G401 (cell line): ENCODE results near the gene IAH1. TPM values are rescaled to one million over a fixed set of nuclear protein-coding genes. Genes with fewer than 3 reads are reported as not detected.
A peak's percentile ranks its signal among the peaks of the same experiment; 100 is the strongest.

ENCODE experiments used
- DNase-seq: peaks from one replicate; pipeline ENCODE4 v3.0.0-alpha.2; 2015; ENCODE audit warnings: low spot score
- in situ Hi-C: cut with HindIII; loops from 2 replicates; pipeline ENCODE4 v1.10.0; 2016; ENCODE audit warnings: low sequenced_read_pairs, mixed read lengths
- total RNA-seq: library from RNA; depleted of rRNA; stranded (reverse); fragments of >200 nt; shearing (Covaris generic); gene quantifications from 2 replicates; pipeline ENCODE4 v1.2.3, GENCODE V29; 2014; rRNA removed

IAH1 gene, protein sequence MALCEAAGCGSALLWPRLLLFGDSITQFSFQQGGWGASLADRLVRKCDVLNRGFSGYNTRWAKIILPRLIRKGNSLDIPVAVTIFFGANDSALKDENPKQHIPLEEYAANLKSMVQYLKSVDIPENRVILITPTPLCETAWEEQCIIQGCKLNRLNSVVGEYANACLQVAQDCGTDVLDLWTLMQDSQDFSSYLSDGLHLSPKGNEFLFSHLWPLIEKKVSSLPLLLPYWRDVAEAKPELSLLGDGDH
- not detected in 2 replicates for total RNA-seq

DNA sequence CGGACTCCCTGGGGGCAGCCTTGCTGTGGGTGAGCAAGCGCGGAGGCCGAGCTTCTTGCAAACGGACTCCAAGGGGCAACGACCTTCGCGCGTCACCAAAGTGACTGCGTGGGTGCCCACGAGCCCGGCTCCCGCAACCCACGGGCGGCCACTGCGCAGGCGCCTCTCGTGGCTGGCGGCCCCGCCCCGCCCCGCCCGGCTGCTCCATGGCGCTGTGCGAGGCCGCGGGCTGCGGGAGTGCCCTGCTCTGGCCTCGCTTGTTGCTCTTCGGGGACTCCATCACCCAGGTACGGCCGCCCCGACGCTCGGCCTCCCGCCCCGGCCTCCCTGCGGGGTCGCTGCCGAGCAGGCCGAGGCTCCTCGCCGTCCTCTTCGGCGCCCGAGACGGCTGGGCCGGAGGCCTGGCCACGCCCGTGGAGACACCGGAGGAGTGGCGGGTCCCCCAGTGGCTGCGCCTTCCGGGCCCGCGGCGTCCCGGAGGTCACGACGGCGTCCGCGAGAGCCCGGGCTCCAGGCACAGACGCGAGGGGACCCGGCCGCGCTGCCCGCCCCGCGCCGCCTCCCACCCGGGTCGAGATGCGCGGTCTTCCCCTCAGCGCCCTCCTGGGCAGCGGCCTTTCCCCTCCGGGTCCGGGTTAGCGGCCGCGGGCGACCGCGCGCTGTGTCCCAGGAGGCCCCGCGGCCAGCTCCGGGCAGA is at the start of gene IAH1:
Gene IAH1, plus strand, starts transcription at position 191 of the 697 bp plus-strand sequence. Its CDS starts 16 bp downstream, at position 207.
- DNase-seq = peak; percentile 65
- in situ Hi-C loops = no loop called here

DNA sequence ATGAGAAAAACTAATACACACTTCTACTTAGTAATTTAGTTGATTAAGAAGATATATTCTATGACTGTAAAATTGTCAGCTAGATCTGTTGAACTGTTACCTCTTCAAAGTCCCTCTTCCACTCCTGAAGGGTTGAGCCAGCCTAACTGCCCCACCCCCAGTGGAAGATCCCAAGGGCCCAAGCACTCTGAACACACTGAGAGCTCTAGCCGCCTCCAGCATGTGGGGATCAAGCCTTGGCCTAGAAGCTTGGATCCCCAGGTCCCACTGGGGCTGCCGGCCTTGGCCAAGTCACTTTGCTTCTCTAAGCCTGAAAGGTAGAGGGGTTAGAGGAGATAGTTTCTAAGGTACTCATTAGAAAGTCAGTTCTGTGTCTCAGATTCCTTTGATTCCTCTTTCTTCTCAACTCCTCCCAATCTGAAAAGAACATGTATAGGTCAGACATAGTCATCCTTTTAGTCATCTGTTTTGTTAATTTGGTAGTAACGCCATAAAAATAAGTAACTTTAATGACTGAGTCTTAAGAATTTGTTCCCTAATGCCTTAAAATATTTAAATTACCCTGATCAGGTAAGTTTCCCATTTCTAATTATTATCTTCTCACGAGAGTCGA is 45.3 kb upstream of the IAH1 start:
- DNase-seq = no peak
- in situ Hi-C loops = no loop called here

DNA sequence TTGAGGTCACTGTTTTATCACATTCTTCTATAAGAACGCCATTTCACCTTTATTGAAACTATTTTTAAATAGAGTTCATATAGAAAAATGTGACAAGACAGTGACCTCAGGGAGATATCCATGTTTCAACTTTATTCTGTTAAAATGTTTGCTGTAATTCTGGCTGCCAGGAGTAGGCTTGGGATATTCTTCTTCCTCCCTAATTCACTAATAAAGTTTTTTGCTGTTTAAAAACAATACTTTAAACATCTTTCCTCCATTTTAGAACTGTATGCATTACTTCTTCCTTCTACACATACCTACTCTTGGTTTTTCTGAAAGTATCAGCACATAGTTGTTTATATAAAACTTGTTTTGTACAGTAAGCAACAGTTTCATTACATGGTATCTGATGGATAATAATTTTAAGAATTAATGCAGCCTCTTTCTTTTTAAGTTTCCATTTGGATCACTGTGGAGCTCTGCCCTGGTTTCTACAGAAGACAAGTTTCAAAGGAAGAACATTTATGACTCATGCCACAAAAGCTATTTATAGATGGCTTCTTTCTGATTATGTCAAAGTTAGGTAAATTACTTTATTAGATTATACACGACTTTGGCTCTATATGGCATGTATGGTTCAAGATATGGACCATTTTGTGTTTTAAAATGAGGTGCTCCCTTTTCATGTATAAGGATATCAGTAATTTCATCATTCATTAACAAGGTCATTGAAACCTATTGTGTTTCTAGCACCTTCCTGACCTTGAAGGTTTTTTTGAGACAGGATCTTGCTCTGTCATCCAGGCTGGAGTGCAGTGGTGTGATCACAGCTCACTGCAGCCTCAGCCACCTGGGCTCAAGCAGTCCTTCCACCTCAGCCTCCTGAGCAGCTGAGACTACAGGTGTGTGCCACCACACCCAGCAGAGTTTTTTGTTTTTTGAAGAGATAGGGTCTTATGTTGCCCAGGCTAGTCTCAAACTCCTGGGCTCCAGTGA is 43.7 kb upstream of the IAH1 start:
- no peak for DNase-seq
- in situ Hi-C loops = no loop called here

DNA sequence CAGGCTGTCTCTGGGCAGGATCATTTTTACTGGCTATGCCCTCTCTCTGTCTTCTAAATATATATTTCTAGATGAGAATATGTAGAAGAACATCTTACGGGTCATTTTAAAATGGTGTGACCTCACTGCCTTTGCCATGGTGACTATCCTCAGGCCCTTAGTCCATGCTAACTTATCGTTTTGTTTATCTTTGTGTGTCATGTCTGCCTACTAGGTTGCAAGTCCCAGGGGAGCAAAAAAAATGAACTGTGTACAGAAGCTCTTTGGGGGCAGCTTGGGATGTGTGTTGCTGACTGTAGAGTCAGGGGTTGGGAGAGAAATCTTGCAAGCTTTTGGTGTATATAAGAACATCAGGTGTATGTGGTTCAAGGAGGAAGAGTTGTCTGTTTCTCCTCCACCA is 39.9 kb upstream of the IAH1 start:
- DNase-seq = no peak
- in situ Hi-C loops = no loop called here

DNA sequence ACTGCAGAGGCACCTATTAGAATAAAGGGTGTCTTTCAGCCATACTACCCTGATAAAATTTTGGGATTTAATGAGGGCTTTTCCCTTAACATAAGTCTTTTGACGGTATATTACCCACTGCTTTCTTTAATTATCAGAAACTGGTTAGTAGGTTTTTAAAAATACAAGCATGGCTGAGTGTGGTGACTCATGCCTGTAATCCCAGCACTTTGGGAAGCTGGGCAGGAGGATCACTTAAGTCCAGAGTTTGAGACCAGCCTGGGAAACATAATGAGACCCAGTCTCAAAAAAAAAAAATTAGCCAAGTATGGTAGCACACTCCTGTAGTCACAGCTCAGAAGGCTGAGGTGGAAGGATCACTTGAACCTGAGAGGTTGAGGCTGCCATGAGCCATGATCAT is 34.8 kb upstream of the IAH1 start:
- DNase-seq = no peak
- in situ Hi-C loops = no loop called here

DNA sequence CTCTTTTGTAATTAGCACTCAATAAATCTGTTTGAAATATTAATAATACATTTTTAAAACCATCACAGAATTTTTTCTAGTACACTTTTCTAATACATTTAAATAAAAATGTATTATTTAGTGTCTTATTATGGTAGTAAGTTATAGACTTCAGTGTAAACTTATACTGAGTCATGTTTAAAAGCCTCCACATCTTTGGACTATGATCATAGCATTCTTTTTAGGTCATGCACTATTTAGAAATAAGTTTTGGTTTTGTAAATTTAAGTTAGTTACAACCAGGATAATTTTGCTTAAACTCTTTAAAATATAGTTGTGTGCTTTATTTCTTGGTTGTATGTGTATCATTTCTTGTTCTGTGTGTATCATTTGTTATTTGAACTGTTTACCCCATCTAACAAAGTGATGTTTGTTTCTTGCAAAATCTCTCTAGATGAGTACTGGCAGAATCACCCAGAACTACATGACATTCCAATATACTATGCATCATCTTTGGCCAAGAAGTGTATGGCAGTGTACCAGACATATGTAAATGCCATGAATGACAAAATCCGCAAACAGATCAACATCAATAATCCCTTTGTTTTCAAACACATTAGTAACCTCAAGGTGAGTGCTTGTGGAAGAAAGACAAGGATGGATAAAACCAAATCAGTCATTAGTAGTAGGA is 34.2 kb upstream of the IAH1 start:
- DNase-seq = no peak
- in situ Hi-C loops = no loop called here

DNA sequence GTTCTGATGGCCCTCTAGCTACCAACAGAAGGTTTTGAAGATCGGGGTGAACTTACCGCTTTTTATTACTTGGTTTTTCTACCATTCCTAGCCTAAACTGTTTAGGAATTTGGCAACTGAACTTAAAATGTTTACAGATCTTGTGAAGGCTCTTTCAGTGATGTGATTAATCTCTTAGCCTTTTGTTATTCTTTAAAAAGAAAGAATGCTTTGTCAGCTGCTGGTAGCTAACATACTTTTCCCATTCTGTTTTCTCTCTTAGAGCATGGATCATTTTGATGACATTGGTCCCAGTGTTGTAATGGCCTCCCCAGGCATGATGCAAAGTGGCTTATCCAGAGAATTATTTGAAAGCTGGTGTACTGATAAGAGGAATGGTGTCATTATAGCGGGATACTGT is 32.8 kb upstream of the IAH1 start:
- in situ Hi-C loops = no loop called here
- DNase-seq = no peak

DNA sequence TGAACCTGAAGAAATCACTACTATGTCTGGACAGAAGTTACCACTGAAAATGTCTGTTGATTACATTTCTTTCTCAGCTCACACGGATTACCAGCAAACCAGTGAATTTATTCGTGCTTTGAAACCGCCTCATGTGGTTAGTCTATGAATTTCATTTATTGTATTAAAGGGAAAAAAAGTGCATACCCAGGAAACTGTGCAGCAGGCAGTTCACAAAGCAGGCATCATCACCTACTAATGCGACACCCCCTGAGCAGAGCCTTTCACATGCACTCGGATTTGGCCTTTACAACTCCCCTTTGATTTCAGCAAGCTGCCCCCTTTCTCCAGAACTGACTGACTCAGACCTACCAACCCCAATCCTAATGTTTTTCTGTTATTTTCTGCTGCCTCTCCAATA is 30.8 kb upstream of the IAH1 start:
- no peak for DNase-seq
- in situ Hi-C loops = no loop called here

DNA sequence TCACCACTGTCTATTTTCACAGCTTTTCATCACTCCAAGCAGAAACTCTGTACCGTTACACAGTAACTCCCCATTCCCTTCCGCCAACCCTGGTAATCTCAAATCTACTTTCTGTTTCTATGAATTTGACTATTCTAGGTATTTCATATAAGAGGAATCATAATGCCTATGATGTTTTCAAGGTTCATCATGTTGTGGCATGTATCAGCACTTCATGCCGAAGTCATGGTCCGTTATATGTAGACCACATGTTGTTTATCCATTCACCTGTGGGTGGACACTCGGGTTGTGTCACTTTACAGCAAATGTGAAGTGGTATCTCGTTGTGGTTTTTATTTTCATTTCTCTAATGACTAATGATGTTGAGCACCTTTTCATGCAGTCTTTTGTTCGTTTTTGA is 29.3 kb upstream of the IAH1 start:
- in situ Hi-C loops = no loop called here
- DNase-seq = no peak

DNA sequence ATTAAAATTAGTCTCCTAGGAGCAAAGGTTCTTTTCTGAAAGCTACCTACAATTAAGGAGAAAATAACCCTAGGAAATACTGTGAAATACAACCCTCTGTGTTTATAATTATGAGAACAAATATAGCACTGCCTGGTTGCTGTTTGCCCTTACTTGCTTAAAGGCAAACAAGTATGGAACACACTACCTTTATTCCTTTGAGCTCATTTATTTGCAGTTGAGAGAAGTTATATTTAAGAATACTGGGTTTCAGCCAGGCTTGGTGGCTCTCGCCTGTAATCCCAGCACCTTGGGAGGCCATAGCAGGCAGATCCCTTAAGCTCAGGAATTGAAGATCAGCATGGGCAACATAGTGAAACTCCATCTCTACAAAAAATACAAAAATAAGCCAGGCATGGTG is 23.1 kb upstream of the IAH1 start:
- no peak for DNase-seq
- in situ Hi-C loops = no loop called here

DNA sequence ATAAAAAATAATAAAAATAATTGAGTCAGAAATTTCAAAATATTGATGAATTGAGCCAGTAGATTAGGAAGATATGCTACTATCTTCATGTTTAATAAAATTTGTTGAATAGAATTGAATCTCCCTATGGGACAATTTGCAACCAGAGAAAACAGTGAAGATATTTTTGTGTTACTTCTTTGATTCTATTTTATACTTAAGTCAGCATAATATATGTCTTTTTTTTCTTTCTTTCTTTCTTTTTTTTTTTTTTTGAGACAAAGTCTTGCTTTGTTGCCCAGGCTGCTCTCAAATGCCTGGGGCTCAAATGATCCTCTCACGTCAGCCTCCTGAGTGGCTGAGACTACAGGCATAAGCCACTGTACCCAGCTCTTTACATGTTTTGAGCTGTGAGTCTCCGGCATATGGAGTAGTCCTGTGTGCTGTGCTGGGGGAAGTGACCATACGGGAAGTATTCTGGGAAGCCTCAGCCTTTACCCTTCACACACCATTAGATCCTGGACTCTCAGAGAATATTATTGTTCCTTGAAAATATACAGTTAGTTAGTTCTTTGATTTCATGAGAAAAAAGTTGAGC is 13.8 kb upstream of the IAH1 start:
- in situ Hi-C loops = no loop called here
- no peak for DNase-seq

DNA sequence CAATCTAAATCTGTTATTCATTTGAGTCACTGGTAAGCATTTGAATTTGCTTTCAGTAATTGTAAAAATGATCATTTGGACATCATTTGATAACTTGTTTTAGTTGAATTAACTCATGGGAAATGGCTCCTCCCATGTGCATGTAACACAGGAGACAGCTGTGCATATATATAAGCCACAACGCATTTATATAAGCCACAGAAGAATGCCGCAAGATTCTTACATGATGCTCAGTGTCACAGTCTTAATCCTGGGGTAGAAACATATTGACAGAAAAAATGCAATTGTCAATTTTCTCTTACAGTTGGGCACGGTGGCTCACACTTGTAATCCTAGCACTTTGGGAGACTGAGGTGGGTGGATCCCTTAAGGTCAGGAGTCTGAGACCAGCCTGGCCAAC is 13.3 kb upstream of the IAH1 start:
- in situ Hi-C loops = no loop called here
- DNase-seq = no peak

DNA sequence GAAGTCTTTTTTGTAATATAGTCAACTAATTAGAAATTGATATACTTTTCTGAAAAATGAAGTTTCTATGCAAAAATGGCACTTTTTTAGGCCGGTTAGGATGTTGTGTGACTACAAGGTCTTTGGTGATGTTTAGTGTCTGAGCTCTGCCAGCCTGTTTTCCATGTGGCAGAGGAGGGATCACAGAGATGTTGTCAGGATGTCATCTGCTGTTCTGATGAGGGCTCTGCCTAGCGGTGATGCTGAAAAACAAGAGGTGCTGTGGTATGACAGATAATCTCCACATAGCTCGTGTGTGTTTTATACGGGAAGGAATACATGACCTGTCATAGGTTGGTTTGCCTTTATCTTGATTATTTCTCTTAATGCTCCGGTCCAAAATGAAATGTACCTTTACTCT is 12.0 kb upstream of the IAH1 start:
- in situ Hi-C loops = no loop called here
- DNase-seq = no peak

DNA sequence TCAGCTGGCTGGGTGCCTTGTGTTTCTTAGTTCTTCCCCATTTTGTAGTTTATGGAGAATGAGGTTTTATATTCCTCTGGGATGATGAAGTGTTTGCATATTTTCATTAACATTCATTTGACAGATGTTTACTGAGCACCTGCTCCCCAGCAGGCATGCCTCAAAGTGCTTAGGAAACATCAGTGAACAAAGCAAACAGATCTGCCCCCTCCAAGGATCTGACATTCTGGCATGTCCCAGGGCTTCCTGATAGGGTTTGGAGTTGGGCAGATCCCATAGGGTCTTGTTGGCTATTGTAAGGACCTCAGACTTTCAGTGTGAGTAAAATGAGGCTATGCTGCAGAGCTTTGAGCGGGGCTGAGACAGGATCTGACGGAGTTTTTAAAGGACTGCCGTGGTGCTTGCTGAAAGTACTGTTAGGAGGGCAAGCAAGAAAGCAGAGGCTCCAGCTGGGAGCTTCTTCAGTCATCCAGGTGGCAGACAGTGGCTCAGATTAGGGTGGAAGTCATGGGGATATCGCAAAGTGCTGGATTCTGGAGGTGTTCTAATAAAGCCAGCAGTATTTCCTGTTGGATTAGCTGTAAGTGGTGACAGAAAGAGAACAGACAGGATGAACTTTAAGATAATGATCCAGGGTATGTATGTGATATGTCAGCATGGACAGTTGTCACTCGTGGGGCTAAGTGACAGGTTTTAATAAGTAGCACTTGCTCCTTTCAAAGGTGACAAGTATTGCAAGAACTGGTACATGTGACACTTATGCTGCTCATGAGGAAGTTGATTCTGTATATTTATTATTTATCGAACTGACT is 11.3 kb upstream of the IAH1 start:
- DNase-seq = no peak
- in situ Hi-C loops = no loop called here

DNA sequence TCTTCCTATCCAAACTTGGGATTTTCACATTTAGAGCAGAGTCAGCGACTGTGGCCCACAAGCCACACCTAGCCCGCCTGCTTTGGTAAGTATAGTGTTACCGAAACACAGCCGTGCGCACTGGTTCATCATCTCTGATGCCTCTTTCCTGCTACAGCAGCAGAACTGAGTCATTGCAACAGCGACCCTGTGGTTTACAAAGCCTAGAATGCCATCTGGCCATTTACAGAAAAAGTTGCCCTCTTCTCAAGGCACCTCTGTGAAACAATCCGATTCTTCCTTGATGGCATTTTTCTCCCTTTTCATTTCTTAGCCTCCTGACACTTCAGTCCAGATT is 10.7 kb upstream of the IAH1 start:
- no peak for DNase-seq
- in situ Hi-C loops = no loop called here

DNA sequence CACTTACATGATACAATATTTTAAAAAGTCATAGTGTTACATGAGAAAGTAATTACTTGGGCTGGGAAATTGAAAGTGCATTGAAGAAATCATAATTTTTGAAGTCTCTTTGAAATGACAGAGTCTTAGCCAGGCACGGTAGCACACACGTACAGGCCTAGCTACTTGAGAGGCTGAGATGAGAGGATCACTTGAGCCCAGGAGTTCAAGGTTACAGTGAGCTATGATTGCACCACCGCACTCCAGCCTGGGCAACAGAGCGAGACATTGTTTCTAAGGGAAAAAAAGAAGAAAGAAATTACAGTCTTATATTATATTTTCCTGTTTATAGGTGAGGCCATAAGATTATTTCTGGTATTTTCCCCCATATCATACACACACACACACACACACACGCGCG is 9.2 kb upstream of the IAH1 start:
- in situ Hi-C loops = no loop called here
- DNase-seq = no peak

DNA sequence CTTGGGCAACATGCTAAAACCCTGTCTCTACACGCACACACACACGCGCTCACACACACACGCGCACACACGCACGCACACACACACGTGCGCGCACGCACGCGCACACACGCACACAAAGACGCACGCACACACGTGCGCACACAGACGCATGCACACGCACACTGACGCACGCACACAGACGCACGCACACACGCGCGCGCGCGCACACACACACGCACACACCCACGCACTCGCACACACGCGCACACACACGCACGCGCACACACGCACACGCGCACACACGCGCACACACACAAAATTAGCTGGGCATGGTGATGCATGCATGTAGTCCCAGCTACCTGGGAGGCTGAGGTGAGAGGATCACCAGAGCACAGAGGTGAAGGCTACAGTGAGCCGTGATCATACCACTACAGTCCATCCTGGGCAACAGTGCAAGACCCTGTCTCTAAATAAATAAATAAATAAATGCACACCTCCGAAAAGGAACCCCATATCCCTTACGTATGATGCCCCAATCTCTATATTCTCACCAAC is 8.1 kb upstream of the IAH1 start:
- in situ Hi-C loops = no loop called here

DNA sequence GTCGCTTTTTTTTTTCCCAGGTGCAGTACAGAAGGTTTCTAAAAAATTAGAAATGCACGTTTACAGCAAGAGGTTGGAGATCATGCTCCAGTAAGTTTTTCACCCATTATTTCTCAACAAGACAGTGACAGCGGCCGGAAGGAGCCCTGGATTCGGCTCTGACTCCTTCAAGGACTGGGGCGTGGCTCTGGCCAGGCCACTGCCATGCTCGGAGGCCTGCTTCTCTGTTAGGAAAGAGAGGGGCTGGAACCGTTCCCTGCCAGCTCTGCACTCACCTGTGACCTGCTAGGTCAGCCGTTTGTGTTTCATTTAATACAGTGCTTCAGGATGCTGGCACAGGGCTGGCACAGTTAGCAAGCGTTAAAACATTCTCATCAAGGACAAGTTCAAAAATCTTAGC is 6.7 kb upstream of the IAH1 start:
- in situ Hi-C loops = no loop called here
- DNase-seq = no peak

More for the DNA sequence above, 8.1 kb upstream of the IAH1 start:
- no peak for DNase-seq
